BE2C (cell line): ENCODE data around the gene SERGEF.

ENCODE experiments used
- DNase-seq: peaks from one replicate; pipeline ENCODE4 v3.0.0-alpha.2; 2020
- H3K27me3 ChIP-seq: fragments of 250-450 bp; sonication (Bioruptor Pico); 2 replicates; pipeline ENCODE4 v1.5.1; 2020; ENCODE audit warnings: mild to moderate bottlenecking
- H3K36me3 ChIP-seq: fragments of 250-450 bp; sonication (Bioruptor Pico); 2 replicates; pipeline ENCODE4 v1.5.1; 2020; ENCODE audit warnings: mild to moderate bottlenecking
- H3K4me1 ChIP-seq: fragments of 250-450 bp; sonication (Bioruptor Pico); 2 replicates; pipeline ENCODE4 v1.5.1; 2020
- H3K4me3 ChIP-seq: 2 replicates; pipeline ENCODE4 v1.5.1; 2011; ENCODE audit warnings: low read depth, low read length
- H3K9me3 ChIP-seq: fragments of 250-450 bp; sonication (Bioruptor Pico); 2 replicates; pipeline ENCODE4 v1.5.1; 2020
- CTCF ChIP-seq: IDR thresholded peaks from 2 replicates; pipeline ENCODE4 v1.5.1; 2012; ENCODE audit warnings: mild to moderate bottlenecking, low read depth, low read length

Gene SERGEF

GRCh38 chr11:17807034-17807433 lies 205.8 kb downstream of the SERGEF start:
- H3K27me3 ChIP-seq: no peaks in the 10 kb centered on the region
- no peak for TF ChIP-seq CTCF
- no peaks in the 10 kb centered on the region; the same call in 1 of the 2 replicates for H3K4me1 ChIP-seq

DNA sequence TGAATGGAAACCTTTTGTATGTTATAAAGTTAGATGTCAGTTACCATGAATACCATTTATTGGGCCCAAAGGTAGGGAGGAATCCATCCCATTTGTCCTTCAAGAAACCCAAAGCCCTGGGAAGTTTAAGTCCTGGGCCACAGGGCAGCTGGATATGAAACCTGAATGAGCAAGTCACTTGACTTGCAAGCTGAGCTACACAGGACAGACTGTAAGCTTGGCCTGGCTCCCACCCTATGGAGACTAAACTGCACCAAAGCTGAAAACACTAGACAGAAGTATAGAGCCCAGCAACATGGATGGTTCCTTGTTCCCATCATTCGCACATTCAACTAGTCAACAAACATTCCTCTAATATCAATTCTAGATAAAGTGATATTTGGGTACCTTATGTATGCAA lies 207.0 kb downstream of the SERGEF start:
- Histone ChIP-seq H3K4me1 (no peaks in the 10 kb centered on the region), H3K4me3 (no peak overlapping the region), H3K9me3 (no peaks in the 10 kb centered on the region), H3K36me3 (no peaks in the 10 kb centered on the region), H3K27me3 (no peaks in the 10 kb centered on the region)
- no peak for DNase-seq
- no peak for TF ChIP-seq CTCF

More at GRCh38 chr11:17807034-17807433, 205.8 kb downstream of the SERGEF start:
- H3K36me3 ChIP-seq: no peaks in the 10 kb centered on the region
- H3K4me3 ChIP-seq: no peak overlapping the region
- no peaks in the 10 kb centered on the region for H3K9me3 ChIP-seq
- DNase-seq: no peak

DNA sequence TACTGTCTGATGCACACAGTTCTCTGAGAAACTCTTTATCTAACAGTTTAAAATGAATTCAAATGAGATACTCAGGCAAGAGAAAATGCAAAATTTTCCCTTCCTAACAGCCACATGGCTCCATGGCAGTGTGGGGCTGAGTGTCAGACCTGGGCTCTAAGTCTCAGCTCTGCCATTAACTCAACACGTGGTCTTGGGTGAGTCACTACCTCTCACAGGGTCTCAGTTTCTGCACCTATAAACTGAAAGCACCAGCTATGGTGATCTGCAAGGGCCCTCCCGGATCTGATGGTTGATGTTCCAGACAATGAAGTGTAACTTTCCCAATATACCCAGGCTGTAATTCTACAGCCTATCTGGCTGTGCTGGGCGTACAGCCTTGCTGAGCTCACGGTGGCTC lies 207.8 kb downstream of the SERGEF start:
- no peak for DNase-seq
- H3K27me3 ChIP-seq: no peaks in the 10 kb centered on the region
- H3K4me1 ChIP-seq: no peaks in the 10 kb centered on the region
- H3K9me3 ChIP-seq: no peaks in the 10 kb centered on the region
- H3K36me3 ChIP-seq: no peaks in the 10 kb centered on the region
- no peak for TF ChIP-seq CTCF
- H3K4me3 ChIP-seq: no peak overlapping the region

DNA sequence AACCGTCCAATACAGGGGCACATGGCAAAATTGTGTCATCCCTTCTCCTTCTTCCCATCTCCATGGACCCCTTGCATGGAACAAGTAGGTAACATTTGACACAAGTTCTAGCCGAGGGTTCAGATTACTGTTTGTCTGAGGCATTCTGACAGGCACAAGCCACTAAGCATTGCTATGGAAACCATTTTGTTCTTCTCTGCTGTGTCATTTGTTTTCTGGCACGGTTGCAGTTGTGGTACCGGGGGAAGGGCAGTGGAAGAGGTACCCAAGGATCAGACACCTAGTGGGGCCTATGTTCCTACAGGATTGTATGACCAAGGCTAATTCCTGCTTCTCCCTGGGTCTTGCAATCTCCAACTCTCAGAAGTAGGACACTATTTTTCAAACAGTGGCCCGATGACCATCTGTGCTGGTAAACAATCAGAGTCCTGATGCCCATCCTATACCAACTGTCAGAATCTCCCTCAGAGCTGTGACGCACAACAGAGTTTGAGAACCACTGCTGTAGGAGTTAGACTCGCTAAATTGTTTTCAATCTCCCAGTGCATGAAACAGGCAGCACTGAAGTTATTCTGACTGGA lies 209.0 kb downstream of the SERGEF start:
- no peaks in the 10 kb centered on the region for H3K9me3 ChIP-seq
- H3K4me1 ChIP-seq: no peaks in the 10 kb centered on the region
- no peak for TF ChIP-seq CTCF

GRCh38 chr11:17802491-17802890 lies 210.4 kb downstream of the SERGEF start:
- no peaks in the 10 kb centered on the region for H3K27me3 ChIP-seq
- DNase-seq: no peak

More for the DNA sequence above, 209.0 kb downstream of the SERGEF start:
- DNase-seq: no peak
- H3K4me3 ChIP-seq: no peak overlapping the region
- H3K27me3 ChIP-seq: no peaks in the 10 kb centered on the region
- no peaks in the 10 kb centered on the region for H3K36me3 ChIP-seq

More at GRCh38 chr11:17802491-17802890, 210.4 kb downstream of the SERGEF start:
- TF ChIP-seq CTCF: no peak
- no peaks in the 10 kb centered on the region for H3K9me3 ChIP-seq
- H3K4me3 ChIP-seq: no peak overlapping the region
- H3K36me3 ChIP-seq: no peaks in the 10 kb centered on the region
- no peaks in the 10 kb centered on the region for H3K4me1 ChIP-seq
